GM12874 (cell line): ENCODE data around the gene KRTAP20-4.

Experiments
- TF ChIP-seq, protein P1 (sequence below): IDR thresholded peaks from 2 replicates; pipeline ENCODE4 v1.5.1; 2011; ENCODE audit warnings: low read depth, mild to moderate bottlenecking, control low read depth, low read length, moderate library complexity; ENCODE audit not compliant: insufficient read depth

Gene KRTAP20-4

DNA sequence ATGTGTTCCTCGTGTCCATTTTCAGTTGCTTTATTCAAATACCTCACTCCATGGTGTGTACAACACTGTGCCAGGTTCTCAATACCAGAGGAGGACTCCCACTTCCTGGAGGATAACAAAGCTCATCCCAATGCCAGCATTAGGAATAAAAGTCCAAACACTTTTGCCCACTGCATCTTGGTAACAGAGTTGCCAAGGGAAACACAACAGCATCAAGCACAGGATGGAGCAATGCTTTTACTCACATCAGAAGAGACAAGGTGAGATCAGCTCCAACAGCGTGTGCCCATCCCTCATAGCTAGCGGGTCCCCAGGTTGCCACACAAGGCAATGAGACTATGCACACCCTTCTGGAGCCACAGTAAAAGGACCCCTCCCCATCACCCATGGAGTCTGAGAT, 2.9 kb downstream of the KRTAP20-4 start:
- TF ChIP-seq, protein P1, sequence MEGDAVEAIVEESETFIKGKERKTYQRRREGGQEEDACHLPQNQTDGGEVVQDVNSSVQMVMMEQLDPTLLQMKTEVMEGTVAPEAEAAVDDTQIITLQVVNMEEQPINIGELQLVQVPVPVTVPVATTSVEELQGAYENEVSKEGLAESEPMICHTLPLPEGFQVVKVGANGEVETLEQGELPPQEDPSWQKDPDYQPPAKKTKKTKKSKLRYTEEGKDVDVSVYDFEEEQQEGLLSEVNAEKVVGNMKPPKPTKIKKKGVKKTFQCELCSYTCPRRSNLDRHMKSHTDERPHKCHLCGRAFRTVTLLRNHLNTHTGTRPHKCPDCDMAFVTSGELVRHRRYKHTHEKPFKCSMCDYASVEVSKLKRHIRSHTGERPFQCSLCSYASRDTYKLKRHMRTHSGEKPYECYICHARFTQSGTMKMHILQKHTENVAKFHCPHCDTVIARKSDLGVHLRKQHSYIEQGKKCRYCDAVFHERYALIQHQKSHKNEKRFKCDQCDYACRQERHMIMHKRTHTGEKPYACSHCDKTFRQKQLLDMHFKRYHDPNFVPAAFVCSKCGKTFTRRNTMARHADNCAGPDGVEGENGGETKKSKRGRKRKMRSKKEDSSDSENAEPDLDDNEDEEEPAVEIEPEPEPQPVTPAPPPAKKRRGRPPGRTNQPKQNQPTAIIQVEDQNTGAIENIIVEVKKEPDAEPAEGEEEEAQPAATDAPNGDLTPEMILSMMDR, result no peak

DNA sequence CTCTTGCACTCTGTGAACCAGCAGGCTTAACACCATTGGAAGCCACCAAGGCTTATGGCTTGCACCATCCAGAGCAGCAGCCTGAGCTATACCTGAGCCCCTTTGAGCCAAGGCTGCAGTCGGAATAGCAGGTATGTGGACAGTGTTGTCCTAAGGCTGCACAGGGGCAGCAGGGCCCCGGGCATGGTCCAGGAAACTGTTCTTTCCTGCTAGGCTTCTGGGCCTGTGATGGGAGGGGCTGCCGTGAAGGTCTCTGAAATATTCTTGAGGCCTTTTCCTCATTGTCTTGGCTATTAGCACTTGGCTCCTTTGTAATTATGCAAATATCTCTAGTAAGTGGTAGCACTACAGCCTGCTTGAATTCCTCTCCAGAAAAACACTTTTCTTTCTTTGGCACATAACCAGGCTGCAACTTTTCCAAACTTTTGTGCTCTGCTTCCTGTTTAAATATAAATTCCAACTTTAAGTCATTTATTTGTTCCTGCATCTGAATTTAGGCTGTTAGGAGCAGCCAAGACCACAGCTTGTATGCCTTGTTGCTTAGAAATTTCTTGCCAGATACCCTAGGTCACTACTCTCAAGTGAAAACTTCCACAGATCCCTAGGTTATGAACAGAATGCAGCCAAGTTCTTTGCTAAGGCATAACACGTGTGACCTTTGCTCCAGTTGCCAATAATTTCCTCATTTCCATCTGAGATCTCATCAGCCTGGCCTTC, 5.2 kb downstream of the KRTAP20-4 start:
- TF ChIP-seq, protein P1, result no peak

DNA sequence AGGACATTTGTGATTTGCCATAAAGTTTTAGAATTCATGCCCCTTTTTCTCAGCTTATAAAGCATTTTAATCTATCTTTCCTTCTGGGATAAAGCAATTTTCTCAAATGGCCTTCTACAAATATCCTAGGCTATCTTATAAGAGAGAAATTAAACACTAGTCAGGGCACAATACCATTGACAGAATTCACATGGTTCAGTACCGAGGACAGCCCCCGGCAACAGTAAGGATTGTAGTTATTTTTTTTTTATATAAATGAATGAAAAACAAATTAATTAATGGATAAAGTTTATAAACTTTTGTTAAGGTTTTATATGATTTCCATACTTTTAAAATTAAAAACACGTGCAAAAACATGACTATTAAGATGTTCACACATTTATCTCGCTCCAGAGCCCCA, 7.7 kb downstream of the KRTAP20-4 start:
- TF ChIP-seq, protein P1, result no peak

DNA sequence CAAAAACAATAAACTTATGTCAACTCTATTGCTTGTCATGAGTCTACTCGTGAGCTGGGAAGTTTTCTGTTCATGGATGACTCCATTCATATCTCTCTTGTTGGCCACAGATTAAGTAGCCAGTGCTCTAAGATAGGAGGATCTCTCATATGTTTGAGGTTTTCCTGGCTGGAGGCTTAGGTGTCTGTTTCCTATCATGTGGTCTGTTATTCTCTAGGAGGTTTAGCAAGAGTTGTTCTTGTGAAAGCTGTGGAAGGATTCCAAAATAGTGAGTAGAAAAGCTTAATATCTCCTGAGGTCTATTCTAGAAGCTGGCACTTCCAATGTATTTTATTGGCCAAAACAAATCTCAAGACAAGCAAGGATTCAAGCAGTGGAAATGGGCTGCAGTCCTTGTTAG, 8.8 kb downstream of the KRTAP20-4 start:
- TF ChIP-seq, protein P1, result no peak

DNA sequence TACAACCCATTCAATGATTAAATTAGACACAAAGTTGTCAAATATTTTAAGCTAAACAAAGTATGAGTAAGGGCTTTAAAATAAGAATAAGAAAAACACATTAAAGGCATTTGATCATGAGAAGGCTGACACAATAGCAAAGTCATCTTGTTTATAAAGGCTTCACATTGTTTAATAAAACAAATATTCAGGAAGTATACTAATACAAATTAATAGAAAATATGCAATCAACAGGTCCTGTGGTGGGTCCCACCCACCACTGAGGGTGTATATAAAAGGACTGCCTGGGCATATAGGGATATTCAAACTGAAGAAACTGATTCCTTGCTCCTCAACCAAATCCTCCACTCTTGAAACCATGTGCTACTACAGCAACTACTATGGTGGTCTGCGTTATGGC, 14.5 kb downstream of the KRTAP20-4 start, which contains the start of gene KRTAP20-2:
TSS of gene KRTAP20-2 (plus strand) at position 301 of the 400 bp plus-strand sequence. CDS start at position 359, 58 bp downstream.
- TF ChIP-seq, protein P1, result no peak

DNA sequence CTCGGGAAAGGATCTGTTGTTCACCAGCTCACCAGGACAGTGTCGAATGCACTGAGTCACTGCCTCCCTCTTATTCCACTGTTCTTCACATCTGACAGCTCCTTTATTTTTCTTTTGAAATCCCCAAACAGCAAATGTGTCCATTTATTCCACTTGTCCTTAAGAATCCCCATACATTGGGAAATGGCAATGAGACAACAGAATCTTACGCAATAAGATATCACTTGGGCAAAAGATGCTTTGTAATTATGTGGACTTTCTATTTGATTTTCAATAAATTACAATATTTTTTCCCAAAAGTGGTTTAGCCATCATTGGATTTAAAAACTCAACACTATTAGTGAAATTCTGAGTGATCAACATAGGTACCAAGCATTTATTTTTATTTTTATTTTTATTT, 18.3 kb downstream of the KRTAP20-4 start:
- TF ChIP-seq, protein P1, result no peak

DNA sequence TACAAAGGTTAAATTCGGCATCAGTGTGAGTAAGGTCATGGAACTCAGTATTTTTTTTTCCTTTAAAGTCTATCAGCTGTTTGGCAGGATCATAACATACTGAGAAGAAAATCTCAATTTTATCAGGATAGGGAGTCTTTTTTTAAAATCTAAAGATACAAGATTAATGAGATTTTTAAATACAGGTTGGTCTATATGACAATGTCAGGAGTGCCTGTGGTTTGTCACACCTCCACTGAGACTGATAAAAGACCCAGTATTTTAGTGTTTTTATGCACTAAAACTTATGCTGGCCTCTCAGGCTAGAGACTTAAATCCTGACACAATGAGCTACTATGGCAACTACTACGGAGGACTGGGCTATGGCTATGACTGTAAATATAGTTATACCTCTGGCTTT, 22.1 kb downstream of the KRTAP20-4 start, which contains the start of gene KRTAP20-3:
TSS of gene KRTAP20-3 (plus strand) at position 301 of the 400 bp plus-strand sequence.
- TF ChIP-seq, protein P1, result no peak
